Measurements from ENCODE around the gene CDYL.

DNA sequence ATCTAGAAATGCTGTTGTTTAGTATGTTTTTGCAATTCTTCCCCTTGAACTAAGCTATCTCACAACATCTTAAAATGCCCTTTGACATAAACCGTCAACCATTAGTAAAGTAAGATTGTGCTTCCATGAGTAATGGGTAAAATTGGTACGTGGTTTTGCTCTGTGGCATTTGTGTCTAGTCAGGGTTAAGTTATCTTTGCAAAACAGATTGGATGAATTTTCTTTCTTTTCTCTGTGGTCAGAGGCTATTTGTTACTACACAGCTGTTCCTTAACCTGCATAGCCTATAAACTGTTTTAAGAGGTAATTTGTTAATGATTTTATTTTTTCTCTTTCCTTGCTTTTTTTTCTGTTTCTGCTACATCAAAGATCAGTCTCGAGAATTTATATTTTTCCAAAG, 152.2 kb downstream of the CDYL start:
- TF ChIP-seq CTCF (conservative IDR thresholded peaks at IDR 0.05), result no peak
- no peak for TF ChIP-seq EZH2 (IDR thresholded peaks at IDR 0.05; ENCODE audit: low read depth)

Measured in PC-9 (cell line).